Right lobe of liver (tissue), 4 donors: ENCODE results near the gene DPY19L3.

Source experiments
- CTCF ChIP-seq, 4 donors: fragments of 200-600 bp in 3 of 4; fragments of 450-650 bp in 1 of 4; IDR thresholded peaks; one replicate each; pipeline versions ENCODE4 v1.5.1 to v1.8.0; 2016 to 2022; ENCODE audit warnings: antibody characterized with exemption in 4 of 4, mild to moderate bottlenecking in 2 of 4
- POLR2A ChIP-seq: fragments of 450-650 bp; IDR thresholded peaks from one replicate; pipeline ENCODE4 v1.6.1; 2017; ENCODE audit warnings: antibody characterized with exemption, mild to moderate bottlenecking
- donor health status: DM: no; HTN: no; CAD: no.
- donor health status: DM: no; HTN: no; CAD: no.
- donor health status: DM: no; HTN: yes; CAD: no.

- TF ChIP-seq CTCF (IDR thresholded peaks at IDR 0.05) (no peak), POLR2A (no peak)
These were observed 41.9 kb upstream of the DPY19L3 start for GRCh38 chr19:32363632-32364031.
